PC-9 (cell line): ENCODE results near the gene PTPN1. TPM values are rescaled to one million over a fixed set of nuclear protein-coding genes. Genes with fewer than 3 reads are reported as not detected.
"Not testable (repeated sequence)": the region's sequence is repeated elsewhere in the genome, so short reads cannot be mapped to it uniquely, and the experiment has no call there.

ENCODE experiments used
- BruUV-seq: library from RNA; stranded (reverse); fragments of 400-500 nt; replicated peaks from 2 replicates; lab custom pipeline; 2021; lab: Mats Ljungman, UMichigan
- CTCF ChIA-PET: fragments of 300-600 bp; sonication (Branson Sonifier 250); formaldehyde crosslinking; loops from one replicate; lab custom pipeline; 2022; ENCODE audit warnings: antibody characterized with exemption; lab: Charles Lee
- POLR2A ChIA-PET: fragments of 300-600 bp; sonication (Branson Sonifier 250); formaldehyde crosslinking; loops from one replicate; lab custom pipeline; 2022; ENCODE audit warnings: antibody characterized with exemption; ENCODE audit not compliant: unreplicated experiment; lab: Charles Lee
- DNase-seq, 2 experiments: peaks; one replicate each; pipeline versions ENCODE4 v3.0.0 to v3.0.0-alpha.2; 2015 to 2022; ENCODE audit warnings: mixed read lengths in 1 of 2
- H2AFZ ChIP-seq: fragments of 200-600 bp; sonication (generic); 2 replicates; pipeline ENCODE4 v1.8.1; 2017; ENCODE audit warnings: antibody characterized with exemption
- H3F3A ChIP-seq: fragments of 200-600 bp; sonication (generic); 2 replicates; pipeline ENCODE4 v1.8.1; 2017; ENCODE audit warnings: antibody characterized with exemption, mild to moderate bottlenecking, low read depth; ENCODE audit not compliant: insufficient read depth
- H3K27ac ChIP-seq: fragments of 200-600 bp; sonication (generic); 2 replicates; pipeline ENCODE4 v1.6.1; 2016; ENCODE audit warnings: mixed run types
- H3K27me3 ChIP-seq: fragments of 200-600 bp; sonication (generic); 2 replicates; pipeline ENCODE4 v1.6.1; 2016; ENCODE audit warnings: low read depth, mixed run types; ENCODE audit not compliant: insufficient read depth
- H3K36me3 ChIP-seq: fragments of 200-600 bp; sonication (generic); 2 replicates; pipeline ENCODE4 v1.6.1; 2016; ENCODE audit warnings: low read depth, mixed run types
- H3K4me1 ChIP-seq: fragments of 200-600 bp; sonication (generic); replicated peaks from 2 replicates; pipeline ENCODE4 v1.6.1; 2016; ENCODE audit warnings: mixed run types; ENCODE audit not compliant: insufficient read depth
- H3K4me2 ChIP-seq: fragments of 200-600 bp; sonication (generic); 2 replicates; pipeline ENCODE4 v1.6.1; 2017; ENCODE audit warnings: mixed run types
- H3K4me3 ChIP-seq: fragments of 200-600 bp; sonication (generic); 2 replicates; pipeline ENCODE4 v1.6.1; 2016; ENCODE audit warnings: mixed run types
- H3K79me2 ChIP-seq: fragments of 200-600 bp; sonication (generic); 2 replicates; pipeline ENCODE4 v1.6.1; 2017; ENCODE audit warnings: low read depth, mixed run types
- H3K9me2 ChIP-seq: fragments of 200-600 bp; sonication (generic); 2 replicates; pipeline ENCODE4 v1.8.1; 2017; ENCODE audit warnings: mild to moderate bottlenecking; ENCODE audit not compliant: insufficient read depth
- H3K9me3 ChIP-seq: fragments of 200-600 bp; sonication (generic); 2 replicates; pipeline ENCODE4 v1.8.1; 2016; ENCODE audit warnings: low read depth; ENCODE audit not compliant: insufficient read depth
- H4K20me1 ChIP-seq: fragments of 200-600 bp; sonication (generic); 2 replicates; pipeline ENCODE4 v1.8.1; 2017; ENCODE audit not compliant: insufficient read depth
- CTCF ChIP-seq: fragments of 200-600 bp; sonication (generic); conservative IDR thresholded peaks from 2 replicates; pipeline ENCODE4 v1.6.1; 2017; ENCODE audit warnings: mixed run types, antibody characterized with exemption, mild to moderate bottlenecking, moderate library complexity
- EZH2 ChIP-seq: fragments of 200-600 bp; sonication (generic); IDR thresholded peaks from 2 replicates; pipeline ENCODE4 v1.8.0; 2017; ENCODE audit warnings: antibody characterized with exemption, low read depth
- intact Hi-C: fragments of 100-400 bp; cut with micrococcal nuclease; formaldehyde crosslinking; loops from one replicate; pipeline ENCODE4 v1.10.0; 2022; ENCODE audit not compliant: unreplicated experiment
- total RNA-seq: library from RNA; stranded (reverse); gene quantifications from 2 replicates; pipeline ENCODE4 v1.2.3, GENCODE V29; 2021

PTPN1 gene
- total RNA-seq, 1 experiment from 2014 or later: 59.8 TPM

GRCh38 chr20:50501972-50502745, 8.0 kb upstream of the PTPN1 start:
- peaks cover 2% of the 10 kb centered on the region for H3K4me1 ChIP-seq
- H2AFZ ChIP-seq: no peak overlapping the region
- TF ChIP-seq CTCF (no peak), EZH2 (no peak)
- peaks cover 7% of the 10 kb centered on the region; the same call in 1 of the 2 replicates for H3F3A ChIP-seq
- H3K79me2 ChIP-seq: no peaks in the 10 kb centered on the region
- H3K27me3 ChIP-seq: no peaks in the 10 kb centered on the region
- no peaks in the 10 kb centered on the region for H3K9me3 ChIP-seq
- no TSS peak for BruUV-seq
- CTCF ChIA-PET: no interaction called here
- H3K36me3 ChIP-seq: no peaks in the 10 kb centered on the region
- no peak overlapping the region for H3K4me2 ChIP-seq
- POLR2A ChIA-PET: interaction anchor here (0.7 to 0.8 kb wide), 2 partner anchors 162 to 954 kb away, joined by 3 to 7 read pairs; no protein-coding TSS in a partner anchor
- H3K9me2 ChIP-seq: no peaks in the 10 kb centered on the region
- no peak overlapping the region for H3K27ac ChIP-seq
- no peaks in the 10 kb centered on the region for H4K20me1 ChIP-seq
- no peak for DNase-seq
- H3K4me3 ChIP-seq: no peak overlapping the region
- intact Hi-C loops: no loop called here

DNA sequence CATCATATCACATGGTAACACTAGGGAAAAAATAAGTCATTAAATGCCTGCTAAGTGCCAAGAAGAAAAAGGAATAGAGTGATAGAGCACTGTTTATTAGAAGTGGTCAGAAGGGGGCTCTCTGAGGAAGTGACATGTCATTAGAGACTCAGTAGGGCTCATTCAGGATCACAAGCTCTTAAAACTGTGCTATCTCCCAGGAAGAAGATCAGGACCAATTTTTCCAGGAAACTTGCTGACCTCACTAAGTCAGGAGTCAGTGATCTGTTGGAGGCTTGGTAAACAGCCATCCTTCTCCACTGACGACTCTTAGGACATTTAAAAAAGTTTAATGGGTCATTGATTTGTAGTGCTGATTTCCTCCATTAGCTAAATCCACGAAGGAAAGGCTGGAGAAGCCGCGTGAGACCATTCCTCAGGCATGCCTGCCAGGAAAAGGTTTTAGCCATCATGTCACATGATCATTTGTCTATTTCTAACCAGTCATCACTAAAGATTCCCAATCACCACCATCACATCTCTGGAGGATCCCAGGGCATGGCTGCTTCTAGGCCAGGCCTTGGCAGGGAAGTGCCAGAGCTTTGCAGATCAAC, 5.9 kb upstream of the PTPN1 start:
- H3K27me3 ChIP-seq: no peaks in the 10 kb centered on the region
- peaks cover 19% of the 10 kb centered on the region; the same call in 1 of the 2 replicates for H3F3A ChIP-seq
- no peaks in the 10 kb centered on the region for H3K79me2 ChIP-seq
- H3K4me2 ChIP-seq: no peak overlapping the region
- ChIA-PET POLR2A (no interaction called here), CTCF (interaction anchor here (0.6 kb wide), 2 partner anchors 20 to 82 kb away, joined by 3 read pairs; no protein-coding TSS in a partner anchor)
- no TSS peak for BruUV-seq
- H3K4me1 ChIP-seq: peaks cover 3% of the 10 kb centered on the region
- no peak for DNase-seq
- no peaks in the 10 kb centered on the region for H4K20me1 ChIP-seq
- TF ChIP-seq EZH2 (no peak), CTCF (no peak)
- H3K4me3 ChIP-seq: no peak overlapping the region
- H3K9me3 ChIP-seq: no peaks in the 10 kb centered on the region
- no peaks in the 10 kb centered on the region for H3K9me2 ChIP-seq
- H3K27ac ChIP-seq: no peak overlapping the region
- H2AFZ ChIP-seq: no peak overlapping the region
- no peaks in the 10 kb centered on the region for H3K36me3 ChIP-seq
- intact Hi-C loops: no loop called here

DNA sequence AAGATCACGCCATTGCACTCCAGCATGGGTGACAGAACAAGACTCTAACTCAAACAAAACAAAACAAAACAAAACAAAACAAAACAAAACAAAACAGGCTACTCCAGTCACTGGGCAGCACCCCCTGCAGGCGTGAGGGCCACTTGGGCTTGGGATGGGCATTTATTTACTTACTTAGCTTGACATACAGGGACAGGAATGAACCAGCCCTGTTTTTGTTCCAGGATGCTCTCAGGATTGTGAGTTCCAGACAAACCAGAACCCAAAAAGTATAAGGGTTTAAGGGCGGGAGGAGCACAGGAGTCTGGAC, 4.0 kb upstream of the PTPN1 start:
- POLR2A ChIA-PET: interaction anchor here (0.6 to 1.0 kb wide), 3 partner anchors 22 to 152 kb away, joined by 3 to 5 read pairs (median 5); no protein-coding TSS in a partner anchor
- H2AFZ ChIP-seq: 0 out of 2 replicates have a peak overlapping the region, but pooled peaks have one; percentile 35

GRCh38 chr20:50507745-50508144, 2.4 kb upstream of the PTPN1 start:
- H4K20me1 ChIP-seq, H2AFZ ChIP-seq, H3K4me3 ChIP-seq, H3K27ac ChIP-seq, H3K4me2 ChIP-seq, H3K9me3 ChIP-seq, H3K9me2 ChIP-seq, intact Hi-C loops, CTCF ChIA-PET, POLR2A ChIA-PET, H3K27me3 ChIP-seq, DNase-seq, BruUV-seq, H3K36me3 ChIP-seq: not testable (repeated sequence)
- Histone ChIP-seq H3F3A (peaks cover 24% of the 10 kb centered on the region; the same call in 1 of the 2 replicates), H3K4me1 (peaks cover 26% of the 10 kb centered on the region), H3K79me2 (peaks cover 25% of the 10 kb centered on the region)

More for the DNA sequence above, 4.0 kb upstream of the PTPN1 start:
- H3K27ac ChIP-seq: no peak overlapping the region
- H3K4me2 ChIP-seq: no peak overlapping the region
- no peak for TF ChIP-seq EZH2
- no peaks in the 10 kb centered on the region for H3K9me3 ChIP-seq
- DNase-seq: peak in 1 of 2 experiments; percentile 41
- H3K36me3 ChIP-seq: no peaks in the 10 kb centered on the region
- H3K9me2 ChIP-seq: no peaks in the 10 kb centered on the region
- CTCF ChIA-PET: interaction anchor here (0.6 kb wide), 1 partner anchor 35 kb away, joined by 10 read pairs; no protein-coding TSS in a partner anchor
- H3K79me2 ChIP-seq: peaks cover 10% of the 10 kb centered on the region
- H3K27me3 ChIP-seq: no peaks in the 10 kb centered on the region
- H4K20me1 ChIP-seq: no peaks in the 10 kb centered on the region
- BruUV-seq: no TSS peak
- intact Hi-C loops: no loop called here
- no peak overlapping the region for H3K4me3 ChIP-seq
- H3F3A ChIP-seq: peaks cover 24% of the 10 kb centered on the region; the same call in 1 of the 2 replicates
- peaks cover 11% of the 10 kb centered on the region for H3K4me1 ChIP-seq
